ENCODE results near the gene ZNF879. TPM values are rescaled to one million over a fixed set of nuclear protein-coding genes. Genes with fewer than 3 reads are reported as not detected.

ZNF879 gene
- total and polyA plus RNA-seq, 2 of the 13 experiments (the other 11 are each of a cell fraction or from before 2014, with no cell fraction given), result 0.83 to 2.8 TPM

- TF ChIP-seq, protein P1, sequence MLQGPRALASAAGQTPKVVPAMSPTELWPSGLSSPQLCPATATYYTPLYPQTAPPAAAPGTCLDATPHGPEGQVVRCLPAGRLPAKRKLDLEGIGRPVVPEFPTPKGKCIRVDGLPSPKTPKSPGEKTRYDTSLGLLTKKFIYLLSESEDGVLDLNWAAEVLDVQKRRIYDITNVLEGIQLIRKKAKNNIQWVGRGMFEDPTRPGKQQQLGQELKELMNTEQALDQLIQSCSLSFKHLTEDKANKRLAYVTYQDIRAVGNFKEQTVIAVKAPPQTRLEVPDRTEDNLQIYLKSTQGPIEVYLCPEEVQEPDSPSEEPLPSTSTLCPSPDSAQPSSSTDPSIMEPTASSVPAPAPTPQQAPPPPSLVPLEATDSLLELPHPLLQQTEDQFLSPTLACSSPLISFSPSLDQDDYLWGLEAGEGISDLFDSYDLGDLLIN (CRISPR knock-in tag; IDR thresholded peaks at IDR 0.05; ENCODE audit: borderline replicate concordance), result 0 out of 2 replicates have a peak, but pooled peaks have one; percentile 42
- TF ChIP-seq, protein P2, sequence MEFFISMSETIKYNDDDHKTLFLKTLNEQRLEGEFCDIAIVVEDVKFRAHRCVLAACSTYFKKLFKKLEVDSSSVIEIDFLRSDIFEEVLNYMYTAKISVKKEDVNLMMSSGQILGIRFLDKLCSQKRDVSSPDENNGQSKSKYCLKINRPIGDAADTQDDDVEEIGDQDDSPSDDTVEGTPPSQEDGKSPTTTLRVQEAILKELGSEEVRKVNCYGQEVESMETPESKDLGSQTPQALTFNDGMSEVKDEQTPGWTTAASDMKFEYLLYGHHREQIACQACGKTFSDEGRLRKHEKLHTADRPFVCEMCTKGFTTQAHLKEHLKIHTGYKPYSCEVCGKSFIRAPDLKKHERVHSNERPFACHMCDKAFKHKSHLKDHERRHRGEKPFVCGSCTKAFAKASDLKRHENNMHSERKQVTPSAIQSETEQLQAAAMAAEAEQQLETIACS (CRISPR knock-in tag; IDR thresholded peaks at IDR 0.05), result no peak
- TF ChIP-seq ZNF17 (CRISPR knock-in tag; IDR thresholded peaks at IDR 0.05), result no peak
- no peak for TF ChIP-seq ZNF510 (CRISPR knock-in tag; IDR thresholded peaks at IDR 0.05; ENCODE audit: low read depth)
- TF ChIP-seq SRSF9 (IDR thresholded peaks at IDR 0.05; ENCODE audit: borderline replicate concordance, insufficient read depth, low read depth, low read length, poor library complexity, severe bottlenecking), result no peak
- no peak for TF ChIP-seq MED8 (CRISPR knock-in tag; IDR thresholded peaks at IDR 0.05; ENCODE audit: insufficient replicate concordance)
- no peak for TF ChIP-seq GTF2F1 (IDR thresholded peaks at IDR 0.05; ENCODE audit: low read length)
- peak; percentile 62; the same call in 1 of the 2 replicates for TF ChIP-seq GATAD1 (CRISPR knock-in tag; IDR thresholded peaks at IDR 0.05)
- no peak for TF ChIP-seq ZFAT (CRISPR knock-in tag; conservative IDR thresholded peaks at IDR 0.05)
- no peak for TF ChIP-seq ZNF556 (CRISPR knock-in tag; IDR thresholded peaks at IDR 0.05; ENCODE audit: borderline replicate concordance)
- no peak for TF ChIP-seq SAFB2 (CRISPR knock-in tag; IDR thresholded peaks at IDR 0.05; ENCODE audit: borderline replicate concordance, low read depth)
- TF ChIP-seq PRMT3 (CRISPR knock-in tag; IDR thresholded peaks at IDR 0.05; ENCODE audit: borderline replicate concordance, low read depth), result no peak
- TF ChIP-seq PAF1 (CRISPR knock-in tag; IDR thresholded peaks at IDR 0.05), result no peak
- TF ChIP-seq KLF6 (CRISPR knock-in tag; IDR thresholded peaks at IDR 0.05), result no peak
- TF ChIP-seq FOXO4 (CRISPR knock-in tag; conservative IDR thresholded peaks at IDR 0.05), result no peak
- TF ChIP-seq RXRB (CRISPR knock-in tag; IDR thresholded peaks at IDR 0.05; ENCODE audit: borderline replicate concordance), result peak; percentile 11; the same call in 1 of the 2 replicates
- TF ChIP-seq HOXD1 (CRISPR knock-in tag; IDR thresholded peaks at IDR 0.05), result 0 out of 2 replicates have a peak, but pooled peaks have one; percentile 29
- TF ChIP-seq ZNF780A (CRISPR knock-in tag; IDR thresholded peaks at IDR 0.05), result no peak
- no peak for TF ChIP-seq GPN1 (CRISPR knock-in tag; IDR thresholded peaks at IDR 0.05; ENCODE audit: borderline replicate concordance)
- TF ChIP-seq ZBTB7B (CRISPR knock-in tag; IDR thresholded peaks at IDR 0.05), result no peak
- TF ChIP-seq, protein P3, sequence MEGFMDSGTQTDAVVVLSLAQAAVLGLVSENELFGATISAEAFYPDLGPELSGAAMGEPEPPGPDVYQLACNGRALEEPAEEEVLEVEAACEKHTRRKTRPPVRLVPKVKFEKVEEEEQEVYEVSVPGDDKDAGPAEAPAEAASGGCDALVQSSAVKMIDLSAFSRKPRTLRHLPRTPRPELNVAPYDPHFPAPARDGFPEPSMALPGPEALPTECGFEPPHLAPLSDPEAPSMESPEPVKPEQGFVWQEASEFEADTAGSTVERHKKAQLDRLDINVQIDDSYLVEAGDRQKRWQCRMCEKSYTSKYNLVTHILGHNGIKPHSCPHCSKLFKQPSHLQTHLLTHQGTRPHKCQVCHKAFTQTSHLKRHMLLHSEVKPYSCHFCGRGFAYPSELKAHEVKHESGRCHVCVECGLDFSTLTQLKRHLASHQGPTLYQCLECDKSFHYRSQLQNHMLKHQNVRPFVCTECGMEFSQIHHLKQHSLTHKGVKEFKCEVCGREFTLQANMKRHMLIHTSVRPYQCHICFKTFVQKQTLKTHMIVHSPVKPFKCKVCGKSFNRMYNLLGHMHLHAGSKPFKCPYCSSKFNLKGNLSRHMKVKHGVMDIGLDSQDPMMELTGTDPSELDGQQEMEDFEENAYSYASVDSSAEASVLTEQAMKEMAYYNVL (CRISPR knock-in tag; IDR thresholded peaks at IDR 0.05; ENCODE audit: borderline replicate concordance), result no peak; the same call in 1 of the 2 replicates
- no peak for TF ChIP-seq ZNF598 (CRISPR knock-in tag; IDR thresholded peaks at IDR 0.05; ENCODE audit: borderline replicate concordance)
Measured at GRCh38 chr5:179023528-179024189, at the start of gene ZNF879 (continued).
